Measurements from ENCODE around the gene SGSM2. TPM values are rescaled to one million over a fixed set of nuclear protein-coding genes. Genes with fewer than 3 reads are reported as not detected.
A peak's percentile ranks its signal among the peaks of the same experiment; 100 is the strongest.

Gene SGSM2
- 60.2 TPM for total RNA-seq

- Histone ChIP-seq H3K9me3 (no peaks in the 10 kb centered on the region), H3K27me3 (no peaks in the 10 kb centered on the region), H3K4me3 (peak within 1 kb of the TSS; percentile 73 to 76), H3K36me3 (peaks cover 0 to 37% of the 10 kb centered on the region in 2 donors), H3K4me1 (peaks cover 28% of the 10 kb centered on the region), H3K27ac (peak within 1 kb of the TSS; percentile 94)
- intact Hi-C loops (cut with DNase I) = no loop called here
- no peak for DNase-seq (ENCODE audit: extremely low spot score in 2 of 2)
- TF ChIP-seq CTCF (IDR thresholded peaks at IDR 0.05) = no peak
- TF ChIP-seq POLR2A (IDR thresholded peaks at IDR 0.05) = no peak
- no peak for TF ChIP-seq POLR2AphosphoS5 (IDR thresholded peaks at IDR 0.05; ENCODE audit: insufficient read depth in 1 of 2, low read depth in 1 of 2)
Measured at GRCh38 chr17:2336852-2337543, at the start of gene SGSM2. Gene SGSM2 (plus strand): TSS chr17:2337501. CDS start chr17:2337689, 188 bp downstream.

GRCh38 chr17:2289878-2290478 lies 47.3 kb upstream of the SGSM2 start:
- Histone ChIP-seq H3K36me3 (peaks cover 0 to 43% of the 10 kb centered on the region in 2 donors), H3K4me3 (no peak overlapping the region), H3K27me3 (no peaks in the 10 kb centered on the region), H3K27ac (no peak overlapping the region), H3K9me3 (no peaks in the 10 kb centered on the region), H3K4me1 (no peaks in the 10 kb centered on the region)
- TF ChIP-seq CTCF (IDR thresholded peaks at IDR 0.05) (no peak), POLR2AphosphoS5 (IDR thresholded peaks at IDR 0.05; ENCODE audit: insufficient read depth in 1 of 2, low read depth in 1 of 2) (no peak), POLR2A (IDR thresholded peaks at IDR 0.05) (no peak)
- intact Hi-C loops (cut with DNase I) = no loop called here
- DNase-seq (ENCODE audit: extremely low spot score in 2 of 2) = no peak

GRCh38 chr17:2292100-2292499 lies 45.2 kb upstream of the SGSM2 start:
- TF ChIP-seq CTCF (IDR thresholded peaks at IDR 0.05) (no peak), POLR2A (IDR thresholded peaks at IDR 0.05) (no peak), POLR2AphosphoS5 (IDR thresholded peaks at IDR 0.05; ENCODE audit: insufficient read depth in 1 of 2, low read depth in 1 of 2) (no peak)
- no peaks in the 10 kb centered on the region for H3K27me3 ChIP-seq
- H3K4me3 ChIP-seq = no peak overlapping the region
- no peaks in the 10 kb centered on the region for H3K9me3 ChIP-seq
- no peaks in the 10 kb centered on the region for H3K4me1 ChIP-seq
- DNase-seq (ENCODE audit: extremely low spot score in 2 of 2) = no peak
- no peak overlapping the region for H3K27ac ChIP-seq
- intact Hi-C loops (cut with DNase I) = no loop called here
- H3K36me3 ChIP-seq = peaks cover 0 to 62% of the 10 kb centered on the region in 2 donors

GRCh38 chr17:2295575-2295974 lies 41.7 kb upstream of the SGSM2 start:
- Histone ChIP-seq H3K27me3 (no peaks in the 10 kb centered on the region), H3K9me3 (no peaks in the 10 kb centered on the region), H3K4me3 (no peak overlapping the region), H3K4me1 (peaks cover 14% of the 10 kb centered on the region), H3K36me3 (peaks cover 0 to 81% of the 10 kb centered on the region in 2 donors), H3K27ac (no peak overlapping the region)
- TF ChIP-seq POLR2A (IDR thresholded peaks at IDR 0.05) = no peak
- TF ChIP-seq POLR2AphosphoS5 (IDR thresholded peaks at IDR 0.05; ENCODE audit: insufficient read depth in 1 of 2, low read depth in 1 of 2) = no peak
- no peak for TF ChIP-seq CTCF (IDR thresholded peaks at IDR 0.05)
- intact Hi-C loops (cut with DNase I) = no loop called here
- no peak for DNase-seq (ENCODE audit: extremely low spot score in 2 of 2)

- H3K4me1 ChIP-seq = peaks cover 27% of the 10 kb centered on the region
- no peak overlapping the region for H3K27ac ChIP-seq
Measured at GRCh38 chr17:2297023-2297422, 40.3 kb upstream of the SGSM2 start.

More at GRCh38 chr17:2297023-2297422, 40.3 kb upstream of the SGSM2 start:
- Histone ChIP-seq H3K4me3 (no peak overlapping the region), H3K27me3 (no peaks in the 10 kb centered on the region), H3K9me3 (no peaks in the 10 kb centered on the region), H3K36me3 (peaks cover 0 to 72% of the 10 kb centered on the region in 2 donors)
- intact Hi-C loops (cut with DNase I) = no loop called here
- no peak for DNase-seq (ENCODE audit: extremely low spot score in 2 of 2)
- TF ChIP-seq POLR2A (IDR thresholded peaks at IDR 0.05) = no peak
- no peak for TF ChIP-seq CTCF (IDR thresholded peaks at IDR 0.05)
- TF ChIP-seq POLR2AphosphoS5 (IDR thresholded peaks at IDR 0.05; ENCODE audit: insufficient read depth in 1 of 2, low read depth in 1 of 2) = no peak
